H1 (cell line): Measurements from ENCODE around the gene C2CD4C. TPM values are rescaled to one million over a fixed set of nuclear protein-coding genes. Genes with fewer than 3 reads are reported as not detected.

Experiments
- CTBP2 ChIP-seq: IDR thresholded peaks from 2 replicates; pipeline ENCODE4 v1.7.0; 2011; ENCODE audit warnings: borderline replicate concordance, mild to moderate bottlenecking, moderate library complexity, mixed read lengths, low read length; ENCODE audit not compliant: insufficient read depth, insufficient read length
- JUND ChIP-seq: IDR thresholded peaks from 2 replicates; pipeline ENCODE4 v1.6.1; 2011; ENCODE audit warnings: mild to moderate bottlenecking, improper control_type of control experiment, low read length
- SIN3A ChIP-seq, 2 experiments: IDR thresholded peaks in 1 of 2; conservative IDR thresholded peaks in 1 of 2; 2 replicates each; pipeline ENCODE4 v1.6.1; 2011 to 2012; ENCODE audit warnings: low read length in 2 of 2, improper control_type of control experiment in 1 of 2, low read depth in 1 of 2, mild to moderate bottlenecking in 1 of 2
- TBP ChIP-seq: IDR thresholded peaks from 2 replicates; pipeline ENCODE4 v1.6.1; 2011; ENCODE audit warnings: low read depth, low read length, improper control_type of control experiment
- TEAD4 ChIP-seq: IDR thresholded peaks from 2 replicates; pipeline ENCODE4 v1.6.1; 2012; ENCODE audit warnings: low read depth, low read length, inconsistent platforms, mixed read lengths
- USF2 ChIP-seq: IDR thresholded peaks from 2 replicates; pipeline ENCODE4 v1.6.1; 2011; ENCODE audit warnings: low read length, improper control_type of control experiment
- polyA plus RNA-seq, 7 experiments: library from polyadenylated mRNA; depleted of rRNA in 3 of 7; stranded (reverse) in 5 of 7; unstranded in 2 of 7; fragments of >200 nt in 5 of 7; fragments of 200-250 nt in 2 of 7; gene quantifications; 1 replicate in 5 of 7; 2 replicates in 1 of 7; 4 replicates in 1 of 7; pipeline versions ENCODE4 v1.2.1 to v1.2.3, GENCODE V29; 2011 to 2013; ENCODE audit warnings: missing spikeins in 2 of 7, mixed read lengths in 2 of 7
- total RNA-seq: library from RNA; stranded (reverse); fragmentation: NEBNext Ultra II Directional; extraction: Animal tissue kit (Norgen Biotek cat#: 25700); gene quantifications from 2 replicates; pipeline ENCODE4 v1.2.1, GENCODE V29; 2021

C2CD4C gene
- total and polyA plus RNA-seq, 2 of the 8 experiments (the other 6 are each of a cell fraction or from before 2014, with no cell fraction given): 3.8 to 6.3 TPM

- TF ChIP-seq TEAD4: 0 out of 2 replicates have a peak, but pooled peaks have one; percentile 19
- no peak for TF ChIP-seq SIN3A (conservative IDR thresholded peaks at IDR 0.05 in 1 of 2, IDR thresholded peaks at IDR 0.05 in 1 of 2; ENCODE audit: low read depth in 1 of 2, low read length in 2 of 2)
- TF ChIP-seq TBP: no peak
- no peak for TF ChIP-seq JUND
- TF ChIP-seq CTBP2: no peak
- TF ChIP-seq USF2: no peak
These were observed 19.6 kb downstream of the C2CD4C start (continued) for GRCh38 chr19:389255-389934.
